Thyroid gland (tissue), 4 donors: ENCODE results near the gene NPRL2. TPM values are rescaled to one million over a fixed set of nuclear protein-coding genes. Genes with fewer than 3 reads are reported as not detected.

Experiments used
- DNase-seq, 2 donors: peaks; one replicate each; pipeline ENCODE4 v3.0.0-alpha.2; 2019
- H3K27ac ChIP-seq, 3 donors: fragments of 200-600 bp; sonication (generic); 1 replicate in 2 of 3; 2 replicates in 1 of 3; pipeline ENCODE4 v1.5.1; 2016 to 2019; ENCODE audit warnings: mild to moderate bottlenecking in 1 of 3, moderate library complexity in 1 of 3
- H3K27me3 ChIP-seq: fragments of 200-600 bp; sonication (generic); one replicate; pipeline ENCODE4 v1.5.1; 2019
- H3K36me3 ChIP-seq, 2 donors: fragments of 200-600 bp; sonication (generic); one replicate each; pipeline ENCODE4 v1.5.1; 2016 to 2019
- H3K4me1 ChIP-seq, 2 donors: fragments of 200-600 bp; sonication (generic); one replicate each; pipeline ENCODE4 v1.5.1; 2017 to 2019
- H3K4me3 ChIP-seq, 3 donors: fragments of 200-600 bp; sonication (generic); replicated peaks in 1 of 3; 1 replicate in 2 of 3; 2 replicates in 1 of 3; pipeline ENCODE4 v1.5.1; 2016; ENCODE audit warnings: mild to moderate bottlenecking in 1 of 3
- H3K9me3 ChIP-seq: fragments of 200-600 bp; sonication (generic); one replicate; pipeline ENCODE4 v1.5.1; 2017
- POLR2A ChIP-seq, 2 donors: fragments of 450-650 bp; IDR thresholded peaks; one replicate each; pipeline ENCODE4 v1.6.1; 2017; ENCODE audit warnings: antibody characterized with exemption in 2 of 2, mild to moderate bottlenecking in 2 of 2, moderate library complexity in 1 of 2
- WGBS, 2 donors: methylation state at CpG; one replicate each; pipeline ENCODE4 v1.1.5; 2017; 5-methylcytosine and 5-hydroxymethylcytosine counted together
- intact Hi-C: fragments of 100-400 bp; cut with DNase I; formaldehyde crosslinking; loops from one replicate; pipeline ENCODE4 v1.15.1; 2023
- total RNA-seq, 4 donors: library from RNA; depleted of rRNA; stranded (reverse); fragments of >200 nt; gene quantifications; one replicate each; pipeline ENCODE4 v1.2.3, GENCODE V29; 2016
- TF ChIP-seq, protein P1 (sequence below), 6 experiments: fragments of 200-600 bp in 3 of 6; fragments of 450-650 bp in 3 of 6; sonication (generic) in 3 of 6; IDR thresholded peaks; one replicate each; pipeline ENCODE4 v1.5.1; 2016 to 2019; ENCODE audit warnings: antibody characterized with exemption in 6 of 6, mild to moderate bottlenecking in 2 of 6, inconsistent platforms in 1 of 6, moderate library complexity in 1 of 6

NPRL2 gene
- total RNA-seq, 4 donors from 2014 or later = 13.4 to 30.6 (median 24.7) TPM

DNA sequence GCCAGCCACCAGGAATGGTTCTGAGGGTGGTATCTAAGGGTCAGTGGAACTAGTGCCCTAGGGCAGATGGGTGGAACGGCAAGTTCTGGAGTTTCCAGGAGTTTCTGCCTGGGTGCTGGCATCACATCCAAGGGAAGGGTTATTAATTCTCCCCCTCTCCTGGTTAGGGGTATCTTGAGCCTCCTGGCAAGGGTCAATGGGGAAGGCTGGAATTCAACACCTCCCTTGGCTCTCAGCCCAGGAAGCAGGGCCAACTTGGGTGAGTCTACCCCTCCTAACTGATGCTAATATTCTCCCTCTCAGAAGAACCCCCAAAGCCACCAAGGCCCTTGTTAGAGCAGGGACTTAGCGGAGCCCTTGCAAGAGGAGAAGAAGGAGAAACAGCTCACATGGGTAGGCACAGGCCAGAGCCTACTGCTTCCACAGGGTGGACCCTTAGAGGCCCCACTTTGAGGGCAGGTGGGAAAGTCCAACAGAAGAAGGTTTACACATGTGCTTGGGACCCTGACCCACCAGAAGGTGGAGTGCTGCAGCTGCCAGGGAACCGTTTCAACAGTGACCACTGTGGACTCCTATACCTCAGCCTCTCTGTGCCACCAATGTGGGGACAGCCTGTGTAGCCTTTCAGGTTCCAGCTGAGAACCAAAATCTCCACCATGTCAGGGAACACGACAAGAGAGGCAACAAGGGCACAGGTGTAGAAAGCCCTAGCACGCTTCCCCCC lies 5.4 kb upstream of the NPRL2 start:
- no peak for TF ChIP-seq POLR2A (IDR thresholded peaks at IDR 0.05)
- TF ChIP-seq, protein P1, sequence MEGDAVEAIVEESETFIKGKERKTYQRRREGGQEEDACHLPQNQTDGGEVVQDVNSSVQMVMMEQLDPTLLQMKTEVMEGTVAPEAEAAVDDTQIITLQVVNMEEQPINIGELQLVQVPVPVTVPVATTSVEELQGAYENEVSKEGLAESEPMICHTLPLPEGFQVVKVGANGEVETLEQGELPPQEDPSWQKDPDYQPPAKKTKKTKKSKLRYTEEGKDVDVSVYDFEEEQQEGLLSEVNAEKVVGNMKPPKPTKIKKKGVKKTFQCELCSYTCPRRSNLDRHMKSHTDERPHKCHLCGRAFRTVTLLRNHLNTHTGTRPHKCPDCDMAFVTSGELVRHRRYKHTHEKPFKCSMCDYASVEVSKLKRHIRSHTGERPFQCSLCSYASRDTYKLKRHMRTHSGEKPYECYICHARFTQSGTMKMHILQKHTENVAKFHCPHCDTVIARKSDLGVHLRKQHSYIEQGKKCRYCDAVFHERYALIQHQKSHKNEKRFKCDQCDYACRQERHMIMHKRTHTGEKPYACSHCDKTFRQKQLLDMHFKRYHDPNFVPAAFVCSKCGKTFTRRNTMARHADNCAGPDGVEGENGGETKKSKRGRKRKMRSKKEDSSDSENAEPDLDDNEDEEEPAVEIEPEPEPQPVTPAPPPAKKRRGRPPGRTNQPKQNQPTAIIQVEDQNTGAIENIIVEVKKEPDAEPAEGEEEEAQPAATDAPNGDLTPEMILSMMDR (IDR thresholded peaks at IDR 0.05) = no peak
- 39 to 47% methylated on average over 5 of the region's 5 CpGs for WGBS, 2 donors

DNA sequence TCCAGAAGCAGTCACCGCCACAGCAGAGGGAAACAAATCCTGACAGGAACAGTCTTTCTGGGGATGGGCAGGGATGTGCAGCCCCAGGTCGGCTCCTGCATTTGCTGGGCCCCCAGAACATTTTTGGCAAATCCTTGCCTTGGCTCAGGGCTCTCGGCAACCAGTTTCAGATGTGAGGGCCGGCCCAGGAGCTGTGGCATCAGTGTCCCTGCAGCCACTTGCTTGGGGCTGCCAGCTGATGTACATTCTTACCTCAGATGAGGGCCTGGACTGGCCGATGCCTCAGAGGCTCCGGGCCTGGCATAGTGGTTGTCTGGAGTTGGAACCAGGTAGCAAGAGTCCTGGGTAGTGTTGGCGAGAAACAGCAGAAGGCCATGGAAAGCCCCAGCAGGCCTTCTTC lies 4.3 kb upstream of the NPRL2 start:
- peaks cover 49 to 59% of the 10 kb centered on the region in 2 donors for H3K4me1 ChIP-seq
- H3K27me3 ChIP-seq = no peaks in the 10 kb centered on the region
- H3K36me3 ChIP-seq = peaks cover 23 to 28% of the 10 kb centered on the region in 2 donors
- no peak for DNase-seq
- H3K27ac ChIP-seq = peak overlapping the region in 2 of 3 donors; percentile 13 to 85
- H3K9me3 ChIP-seq = no peaks in the 10 kb centered on the region
- intact Hi-C loops = no loop called here
- no peak overlapping the region for H3K4me3 ChIP-seq
- 70 to 80% methylated on average over 2 to 7 of the region's 7 CpGs for WGBS, 2 donors
- no peak for TF ChIP-seq POLR2A (IDR thresholded peaks at IDR 0.05)
- TF ChIP-seq, protein P1 (IDR thresholded peaks at IDR 0.05) = no peak

More for the DNA sequence above, 5.4 kb upstream of the NPRL2 start:
- Histone ChIP-seq H3K27me3 (no peaks in the 10 kb centered on the region), H3K9me3 (no peaks in the 10 kb centered on the region), H3K4me3 (peak overlapping the region in 1 of 3 donors; percentile 16), H3K36me3 (peaks cover 23 to 28% of the 10 kb centered on the region in 2 donors), H3K4me1 (peaks cover 44 to 53% of the 10 kb centered on the region in 2 donors), H3K27ac (peak overlapping the region in 2 of 3 donors; percentile 13 to 85)
- peak; percentile 36 to 46 for DNase-seq
- intact Hi-C loops = no loop called here

DNA sequence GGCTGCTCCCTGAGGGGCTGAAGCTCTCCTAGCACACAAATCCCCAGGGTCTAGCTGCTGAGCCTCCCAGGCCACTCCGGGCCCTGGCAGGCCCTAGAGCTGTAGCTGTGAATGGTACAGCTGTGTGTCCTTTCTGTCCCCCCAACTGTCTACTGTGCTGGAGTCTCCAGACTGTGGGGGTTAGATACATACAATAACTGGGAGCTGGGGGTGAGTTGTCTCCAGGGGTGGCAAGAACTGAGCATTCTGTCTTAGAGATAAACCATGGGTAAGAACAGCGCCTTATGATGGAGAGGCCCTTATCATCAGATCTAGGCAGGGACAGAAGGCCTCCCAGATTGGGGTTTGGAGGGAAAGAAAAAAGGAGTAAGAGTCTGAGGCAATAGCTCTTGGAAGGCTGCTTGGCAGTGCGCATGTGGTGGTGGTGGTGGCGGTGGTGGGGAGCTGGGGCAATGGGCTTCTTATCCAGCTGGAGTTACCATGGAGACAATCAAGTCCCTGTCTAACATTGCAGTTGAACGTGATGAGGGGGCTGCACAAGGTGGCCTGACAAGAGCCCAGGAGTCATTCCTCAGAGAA lies 3.7 kb upstream of the NPRL2 start:
- Histone ChIP-seq H3K4me3 (no peak overlapping the region), H3K27ac (peak overlapping the region in 1 of 3 donors; percentile 85), H3K27me3 (no peaks in the 10 kb centered on the region), H3K36me3 (peaks cover 23 to 28% of the 10 kb centered on the region in 2 donors), H3K9me3 (no peaks in the 10 kb centered on the region), H3K4me1 (peaks cover 55 to 65% of the 10 kb centered on the region in 2 donors)
- no peak for TF ChIP-seq POLR2A (IDR thresholded peaks at IDR 0.05)
- TF ChIP-seq, protein P1 (IDR thresholded peaks at IDR 0.05) = no peak
- intact Hi-C loops = no loop called here
- DNase-seq = no peak
- 74 to 84% methylated on average over 5 of the region's 5 CpGs for WGBS, 2 donors

DNA sequence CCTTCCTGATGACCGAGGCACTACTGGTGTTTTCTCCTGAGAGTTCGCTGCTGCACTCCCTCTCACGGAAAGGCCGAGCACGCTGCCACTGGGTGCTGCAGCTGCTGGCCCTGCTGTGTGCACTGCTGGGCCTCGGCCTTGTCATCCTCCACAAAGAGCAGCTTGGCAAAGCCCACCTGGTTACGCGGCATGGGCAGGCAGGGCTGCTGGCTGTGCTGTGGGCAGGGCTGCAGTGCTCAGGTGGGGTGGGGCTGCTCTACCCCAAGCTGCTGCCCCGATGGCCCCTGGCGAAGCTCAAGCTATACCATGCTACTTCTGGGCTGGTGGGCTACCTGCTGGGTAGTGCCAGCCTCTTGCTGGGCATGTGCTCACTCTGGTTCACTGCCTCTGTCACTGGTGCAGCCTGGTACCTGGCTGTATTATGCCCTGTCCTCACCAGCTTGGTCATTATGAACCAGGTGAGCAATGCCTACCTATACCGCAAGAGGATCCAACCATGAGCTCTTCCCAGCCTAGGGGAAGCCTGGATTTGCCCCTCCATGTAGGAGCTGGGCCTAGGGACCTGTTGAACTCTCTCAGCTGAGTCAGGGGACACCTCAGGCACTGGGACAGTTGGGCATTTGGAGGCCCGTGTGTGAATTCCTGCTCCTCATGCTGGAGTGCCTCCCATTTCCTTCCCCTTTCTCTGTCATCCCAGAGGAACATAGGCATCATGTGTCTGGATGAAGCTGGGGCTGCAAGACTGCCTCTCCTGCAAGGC lies 2.9 kb upstream of the NPRL2 start:
- Histone ChIP-seq H3K36me3 (peaks cover 23 to 28% of the 10 kb centered on the region in 2 donors), H3K4me1 (peaks cover 53 to 65% of the 10 kb centered on the region in 2 donors), H3K4me3 (no peak overlapping the region), H3K27me3 (no peaks in the 10 kb centered on the region), H3K9me3 (no peaks in the 10 kb centered on the region), H3K27ac (no peak overlapping the region)
- WGBS, 2 donors = 85 to 88% methylated on average over 7 to 11 of the region's 12 CpGs
- DNase-seq = no peak
- TF ChIP-seq, protein P1 (IDR thresholded peaks at IDR 0.05) = no peak
- TF ChIP-seq POLR2A (IDR thresholded peaks at IDR 0.05) = no peak
- intact Hi-C loops = no loop called here
